GM19438 (cell line): ENCODE data around the gene DNAJC24.

ENCODE experiments used
- ATAC-seq: cut with Tn5 transposase; IDR thresholded peaks from one replicate; pipeline ENCODE4 v1.9.1; 2021; ENCODE audit warnings: low read depth; ENCODE audit not compliant: unreplicated experiment

DNAJC24 gene

DNA sequence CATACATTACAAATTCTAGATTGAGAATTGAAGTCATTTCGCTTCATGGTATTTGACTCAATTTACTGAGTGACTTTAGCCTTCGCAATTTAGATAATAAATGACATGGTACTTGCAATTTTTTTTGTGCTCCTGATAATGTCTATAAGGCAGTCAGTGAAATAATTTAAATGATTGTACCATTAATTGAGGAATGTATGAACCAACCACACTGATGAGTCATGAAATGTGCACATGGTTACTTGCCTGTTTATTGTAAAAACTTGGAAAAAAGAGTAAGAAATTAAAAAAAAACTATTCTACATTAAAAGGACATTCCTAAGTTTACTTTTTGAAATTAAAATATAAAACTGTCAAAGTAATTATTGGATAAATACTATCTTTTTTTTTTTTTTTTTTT is 43.3 kb downstream of the DNAJC24 start:
- no peak for ATAC-seq

DNA sequence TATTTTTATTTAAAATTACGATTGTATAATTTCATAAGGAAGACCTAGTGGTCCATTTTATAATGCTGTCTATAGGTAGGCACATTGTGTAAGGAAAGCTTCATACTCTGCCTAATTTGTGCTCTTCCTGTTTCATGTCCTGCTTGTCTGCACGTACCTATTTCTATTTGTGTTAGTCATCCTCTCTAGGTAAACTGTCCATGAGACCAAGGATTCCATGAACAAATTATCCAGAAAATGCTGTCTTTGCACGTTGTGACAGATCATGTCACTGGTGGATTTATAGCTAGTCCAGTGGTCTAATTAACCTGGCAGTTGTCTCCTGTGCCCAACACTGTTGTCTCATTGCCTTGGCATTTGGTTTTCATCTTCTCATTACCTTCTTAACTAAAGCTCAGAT is 44.7 kb downstream of the DNAJC24 start:
- no peak for ATAC-seq

DNA sequence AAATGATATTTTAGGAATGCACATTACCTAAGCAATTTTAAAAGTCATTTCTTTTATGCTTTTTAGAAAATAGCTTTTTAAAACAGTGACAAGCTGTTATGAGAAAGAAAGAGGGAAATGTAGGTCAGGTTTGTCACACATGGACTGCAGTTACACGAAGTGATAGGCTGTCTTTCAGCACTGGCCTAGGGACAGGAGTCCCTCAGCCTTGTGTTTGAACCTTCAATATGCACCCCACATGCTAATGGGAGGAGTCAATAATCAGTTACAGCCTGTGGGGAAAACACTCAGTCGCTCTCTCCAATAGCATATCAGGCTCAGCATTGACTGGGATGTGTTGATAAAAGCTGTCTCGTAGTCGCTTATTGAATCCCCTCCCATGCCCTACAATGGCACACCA is 45.8 kb downstream of the DNAJC24 start:
- no peak for ATAC-seq

DNA sequence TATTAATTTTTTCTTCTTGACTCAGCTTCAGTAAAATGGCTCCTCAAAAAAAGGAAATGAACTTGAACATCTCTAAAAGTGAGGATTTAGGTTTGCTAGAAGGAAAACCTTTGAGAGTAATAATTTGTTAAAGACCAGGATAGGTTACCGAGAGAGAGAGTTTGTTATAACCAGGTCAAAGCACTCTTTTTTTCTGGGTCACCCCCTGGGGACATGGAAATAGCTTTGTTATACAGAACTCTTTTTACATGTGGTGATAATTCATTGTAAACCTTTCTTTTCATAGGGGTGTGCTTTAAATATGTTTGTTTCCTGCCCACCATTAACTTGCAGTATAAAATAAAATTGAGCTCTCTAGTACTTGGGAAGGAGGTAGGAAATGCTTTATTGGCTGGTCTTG is 47.7 kb downstream of the DNAJC24 start:
- no peak for ATAC-seq

DNA sequence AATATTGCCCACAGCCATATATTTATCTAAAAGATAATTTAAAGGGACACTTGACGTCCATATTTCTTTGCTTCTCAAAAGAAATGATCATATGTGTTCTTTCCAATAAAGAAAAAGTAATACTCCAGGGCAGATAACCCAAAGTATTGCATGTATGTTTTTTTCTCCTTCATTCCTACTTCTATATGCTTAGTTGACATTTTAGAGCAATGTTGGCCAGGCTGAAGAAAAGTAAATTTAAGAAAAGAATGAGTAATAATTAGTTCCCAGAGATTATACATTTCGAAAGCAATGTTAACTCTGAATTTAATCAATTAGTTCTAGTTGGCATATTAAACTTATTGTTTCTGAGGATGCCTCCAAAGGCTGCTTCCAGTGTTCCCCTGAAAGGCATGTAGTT is 48.2 kb downstream of the DNAJC24 start:
- ATAC-seq, result no peak

DNA sequence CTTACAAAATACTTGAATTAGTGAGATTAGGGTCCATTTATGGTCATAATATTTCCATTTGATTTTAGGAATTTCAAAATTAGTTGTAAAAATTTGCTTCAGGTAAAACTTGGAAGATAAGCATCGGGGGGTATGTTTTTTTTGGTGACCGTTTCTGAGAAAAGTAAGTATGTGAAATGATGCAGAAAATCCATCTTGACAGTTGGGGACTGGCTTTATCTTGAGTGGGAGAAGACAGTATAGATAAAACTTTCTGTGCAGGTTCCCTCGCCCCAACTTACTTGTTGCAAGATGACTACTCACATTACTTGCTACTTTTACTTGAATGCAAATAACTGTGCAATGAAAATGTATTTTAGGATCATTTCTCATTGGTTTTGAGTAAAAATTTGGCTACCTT is 49.5 kb downstream of the DNAJC24 start:
- no peak for ATAC-seq

DNA sequence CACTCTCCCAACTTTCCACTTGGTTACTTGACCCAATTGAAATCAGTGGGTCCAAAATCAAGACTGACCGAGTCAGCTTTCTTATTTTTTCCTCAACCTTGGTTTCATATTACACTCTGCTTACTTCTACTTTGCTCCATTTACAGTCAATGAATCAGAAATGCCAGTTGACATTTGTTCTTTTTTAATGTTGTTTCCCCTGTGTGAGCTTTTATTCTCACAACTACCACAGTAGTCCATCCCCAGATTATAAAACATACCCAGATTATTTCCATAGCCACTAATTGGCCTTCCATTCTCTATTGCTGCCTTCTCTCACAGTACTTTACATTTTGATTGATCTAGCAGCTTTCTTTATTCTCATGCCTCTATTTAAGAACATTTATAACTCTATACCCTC is 50.0 kb downstream of the DNAJC24 start:
- ATAC-seq, result no peak

DNA sequence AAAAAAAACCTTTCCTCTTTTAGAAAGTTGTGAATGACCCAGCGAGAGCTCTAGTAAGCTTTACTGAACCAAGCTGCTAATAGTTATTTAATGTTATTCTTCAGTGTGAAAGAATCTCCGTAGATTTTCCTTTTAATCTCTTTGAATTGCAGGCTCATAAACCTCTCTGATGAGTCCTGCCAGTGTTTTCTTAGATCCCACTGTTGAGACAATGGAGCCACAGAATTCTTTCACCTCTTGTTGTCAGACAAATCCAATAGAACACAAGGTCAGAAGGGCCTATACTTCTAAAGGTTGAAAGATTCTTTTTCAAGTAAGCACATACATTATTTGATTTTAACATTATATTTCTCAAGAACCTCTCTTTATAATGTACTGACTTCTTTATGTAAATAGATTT is 52.2 kb downstream of the DNAJC24 start:
- no peak for ATAC-seq

DNA sequence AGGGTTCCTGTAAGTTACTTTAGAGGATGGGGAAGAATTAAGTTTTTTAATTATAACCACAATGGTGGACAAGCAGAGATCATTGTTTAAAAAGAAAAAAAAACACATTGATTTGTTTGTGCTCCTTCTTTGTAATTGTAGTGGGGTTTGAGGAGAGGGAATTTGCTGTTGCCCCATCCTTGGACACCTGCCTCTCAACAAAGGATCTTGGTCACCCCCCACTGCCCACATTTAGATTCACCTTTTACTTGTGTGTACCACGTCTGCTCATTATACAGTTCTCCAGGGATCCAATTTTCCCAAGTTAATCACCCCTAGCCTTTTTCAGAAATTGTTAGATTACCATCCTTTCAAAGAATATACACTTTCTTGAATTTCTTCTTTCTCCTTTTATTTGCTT is 53.0 kb downstream of the DNAJC24 start:
- no peak for ATAC-seq

DNA sequence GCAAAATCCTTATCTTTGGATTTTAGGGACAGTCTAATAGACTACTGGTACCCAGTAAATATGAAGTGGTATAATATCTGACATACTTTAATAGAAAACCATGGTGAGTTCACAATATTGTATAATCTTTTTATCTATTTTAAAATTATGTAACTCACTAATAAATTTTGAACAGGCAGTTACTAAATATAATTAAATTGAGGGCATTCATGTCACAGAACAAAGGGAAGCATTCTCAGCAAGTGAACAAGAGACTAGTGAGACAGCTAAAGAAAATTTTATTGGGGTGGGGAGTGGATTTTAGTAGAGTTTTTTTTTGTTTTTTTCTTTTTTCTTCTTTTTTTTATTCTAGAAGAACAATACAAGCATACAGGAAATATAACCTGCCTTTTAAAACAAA is 55.0 kb downstream of the DNAJC24 start:
- ATAC-seq, result no peak

DNA sequence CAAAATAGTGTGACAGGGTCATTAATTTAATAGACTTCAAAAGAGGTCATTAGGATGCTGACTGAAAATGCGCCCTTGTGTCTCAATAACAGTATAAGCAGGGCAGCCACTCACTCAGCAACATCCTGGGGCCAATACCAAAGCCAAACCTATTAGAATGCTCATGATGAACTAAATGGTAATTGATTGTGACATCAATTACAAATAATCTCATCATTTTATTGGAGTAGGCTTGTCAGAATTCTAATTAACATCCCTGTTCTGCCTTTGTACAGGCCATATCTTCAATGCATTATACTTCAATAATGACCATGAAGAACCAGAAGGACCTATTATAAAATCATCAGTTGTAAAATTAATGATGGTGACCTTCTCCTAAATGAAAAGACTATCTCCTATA is 64.2 kb downstream of the DNAJC24 start:
- ATAC-seq, result no peak

DNA sequence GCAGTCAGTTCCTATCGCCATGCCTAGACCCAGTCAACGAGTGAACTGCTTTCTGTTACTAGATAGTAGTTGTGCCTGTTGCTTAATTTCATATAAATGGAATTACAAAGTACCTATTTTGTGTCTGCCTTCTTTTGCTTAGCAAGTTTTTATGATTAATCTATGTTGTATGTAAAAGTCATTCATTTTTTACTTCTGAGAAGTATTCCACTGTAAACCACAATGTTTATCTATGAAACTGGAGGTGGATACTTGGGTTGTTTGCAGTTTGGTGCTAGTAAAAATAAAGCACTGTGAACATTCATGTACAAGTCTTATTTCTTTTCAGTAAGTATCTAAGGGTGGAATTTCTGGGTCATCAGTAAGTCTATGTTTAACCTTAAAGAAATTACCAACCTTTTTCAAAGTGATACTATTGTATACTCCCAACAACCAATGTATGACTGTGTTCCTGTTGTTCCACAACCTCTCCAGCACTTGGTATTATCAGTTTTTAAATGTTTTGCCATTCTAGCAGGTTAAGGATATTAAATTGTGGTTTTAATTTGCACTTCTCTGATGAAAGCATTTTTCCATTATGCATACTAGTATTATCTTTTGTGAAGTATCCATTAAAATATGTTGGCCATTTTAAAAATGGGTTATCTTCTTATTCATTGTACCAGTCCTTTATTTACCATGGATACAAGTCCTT is 68.2 kb downstream of the DNAJC24 start:
- ATAC-seq, result no peak

DNA sequence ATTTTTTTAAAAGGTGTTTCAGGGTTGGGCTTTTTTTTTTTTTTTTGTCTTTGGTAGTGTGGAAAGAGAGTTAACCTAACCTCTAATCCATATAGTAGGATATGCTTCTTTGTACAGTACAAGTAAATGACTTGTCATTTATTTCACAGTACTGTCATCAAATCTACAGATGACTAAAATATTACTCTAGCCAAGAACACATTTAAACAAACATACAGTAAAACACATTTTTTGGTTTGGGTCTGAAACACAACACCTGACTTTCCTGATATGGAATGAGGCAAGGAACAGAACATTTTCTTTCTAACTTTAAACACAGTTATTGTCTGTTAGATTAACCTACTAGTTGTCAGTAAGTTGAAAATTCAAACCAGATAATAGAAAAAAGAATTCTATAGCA is 71.6 kb downstream of the DNAJC24 start:
- no peak for ATAC-seq

DNA sequence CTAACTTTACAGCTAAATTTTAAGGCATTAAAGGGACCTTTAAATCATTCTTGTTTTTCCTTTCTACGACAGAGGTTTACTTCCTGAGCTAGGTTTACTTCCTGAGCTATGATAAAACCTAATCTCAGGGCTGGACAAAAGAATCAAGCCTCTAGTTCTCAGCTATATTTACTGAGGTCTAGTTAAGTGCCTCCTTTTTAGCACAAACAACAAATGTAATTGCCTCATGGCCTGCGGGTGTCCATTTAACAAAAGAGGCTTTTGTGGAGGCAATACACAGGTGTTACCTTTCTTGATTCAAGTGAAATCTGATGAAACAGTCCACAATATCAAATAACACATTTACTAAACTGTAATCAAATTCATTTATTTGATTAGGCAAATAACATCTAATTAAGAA is 72.4 kb downstream of the DNAJC24 start:
- ATAC-seq, result no peak

DNA sequence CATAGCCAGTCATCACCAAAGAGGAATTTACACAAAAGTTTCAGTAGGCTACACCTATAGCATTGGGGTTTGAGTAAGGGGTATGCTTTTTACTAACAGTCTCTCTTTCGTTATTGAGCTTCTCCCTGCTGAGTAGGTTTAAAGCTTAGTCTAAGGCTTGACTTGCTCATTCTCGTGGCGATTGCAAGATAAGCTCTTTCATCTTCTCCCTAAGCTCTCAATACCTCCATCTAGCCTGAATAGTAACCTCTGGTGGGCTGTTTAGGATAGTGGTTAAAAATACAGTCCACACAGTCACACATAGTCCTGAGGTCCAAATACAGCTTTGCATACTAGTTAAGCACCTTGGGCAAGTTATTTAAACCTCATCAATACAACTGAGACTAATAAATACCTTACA is 74.1 kb downstream of the DNAJC24 start:
- no peak for ATAC-seq

DNA sequence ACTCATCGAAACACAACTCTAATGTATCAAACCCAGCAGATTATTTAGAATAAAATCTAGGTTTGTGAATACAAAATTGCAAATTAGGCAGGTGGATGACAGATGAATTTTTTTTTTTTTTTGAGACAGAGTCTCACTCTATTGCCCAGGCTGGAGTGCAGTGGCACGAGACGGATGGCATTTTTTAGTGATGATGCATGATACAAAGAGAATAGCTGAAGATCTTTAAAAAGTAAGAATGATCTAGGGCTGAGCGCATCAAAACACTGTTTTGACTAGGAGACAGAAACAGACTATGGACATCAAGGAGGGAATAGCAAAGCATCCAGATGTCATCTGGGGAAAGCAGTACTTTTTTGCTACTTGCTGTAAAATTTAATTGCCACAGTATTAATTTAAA is 76.0 kb downstream of the DNAJC24 start:
- ATAC-seq, result no peak

DNA sequence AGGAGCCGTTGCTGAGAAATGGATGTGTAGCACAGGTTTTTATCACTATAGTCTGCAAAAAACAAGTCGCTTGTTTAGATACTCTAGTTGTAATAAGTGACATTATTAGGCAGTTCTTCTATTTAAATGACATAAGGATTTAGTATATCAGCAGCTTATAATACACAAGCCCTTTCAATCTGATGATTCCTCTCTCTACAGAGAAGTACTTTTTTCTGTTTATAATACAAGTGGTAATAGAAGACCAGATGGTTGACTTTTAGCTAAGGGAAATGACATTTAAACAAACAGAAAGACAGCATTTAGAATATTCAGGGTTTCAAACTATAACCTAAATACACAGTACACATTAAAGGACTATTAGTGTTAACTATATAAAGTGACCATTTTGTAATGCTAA is 79.4 kb downstream of the DNAJC24 start:
- no peak for ATAC-seq

DNA sequence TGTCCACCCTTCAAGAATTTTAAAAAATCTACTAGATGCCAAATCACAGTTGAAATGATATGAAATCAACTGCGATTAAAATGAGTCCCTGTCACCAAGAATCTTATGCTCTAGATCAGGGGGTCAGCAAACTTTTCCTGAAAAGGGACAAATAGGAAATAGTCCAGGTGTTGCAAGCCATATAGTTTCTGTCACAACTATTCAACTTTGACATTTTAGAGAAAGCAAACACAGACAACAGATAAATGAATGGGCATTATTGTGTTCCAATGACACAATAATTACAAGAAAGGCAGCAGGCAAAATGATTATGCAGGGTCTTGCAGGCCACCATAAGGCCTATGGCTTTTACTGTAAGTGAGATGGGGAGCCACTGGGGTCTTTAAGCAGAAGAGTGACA is 81.2 kb downstream of the DNAJC24 start:
- ATAC-seq, result no peak

DNA sequence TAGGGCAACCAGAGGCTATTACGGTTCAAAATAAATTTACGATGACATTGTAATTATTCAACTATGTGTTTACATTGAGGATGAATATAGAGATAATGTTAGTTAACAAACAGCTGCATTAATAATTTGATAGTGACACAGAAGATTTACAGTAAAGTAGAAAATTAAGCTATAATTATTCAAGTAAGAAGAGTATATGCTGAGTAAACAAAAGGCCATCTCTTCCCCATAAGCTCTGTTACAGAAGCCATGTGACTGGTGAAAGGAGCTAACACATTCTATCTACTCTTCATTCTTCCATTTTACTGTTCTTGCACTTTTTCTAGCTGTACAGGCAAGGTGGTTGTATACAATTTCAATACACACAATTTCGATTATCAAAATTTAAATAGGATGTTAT is 85.5 kb downstream of the DNAJC24 start:
- ATAC-seq, result no peak

DNA sequence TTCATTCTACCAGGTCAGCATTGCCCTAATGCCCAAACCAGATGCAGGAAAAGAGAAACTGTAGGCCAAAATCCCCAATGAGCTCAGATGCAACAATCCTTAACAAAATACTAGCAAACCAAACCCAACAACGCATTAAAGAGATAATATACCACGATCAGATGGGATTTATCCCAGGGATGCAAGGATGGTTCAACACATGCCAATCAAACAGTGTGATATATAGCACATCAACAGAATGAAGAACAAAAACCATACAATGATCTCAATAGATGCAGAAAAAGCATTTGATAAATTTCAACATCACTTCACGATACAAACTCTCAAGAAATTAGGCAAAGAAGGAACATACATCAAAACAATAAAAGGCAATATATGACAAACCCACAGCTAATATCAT is 94.8 kb downstream of the DNAJC24 start:
- no peak for ATAC-seq

DNA sequence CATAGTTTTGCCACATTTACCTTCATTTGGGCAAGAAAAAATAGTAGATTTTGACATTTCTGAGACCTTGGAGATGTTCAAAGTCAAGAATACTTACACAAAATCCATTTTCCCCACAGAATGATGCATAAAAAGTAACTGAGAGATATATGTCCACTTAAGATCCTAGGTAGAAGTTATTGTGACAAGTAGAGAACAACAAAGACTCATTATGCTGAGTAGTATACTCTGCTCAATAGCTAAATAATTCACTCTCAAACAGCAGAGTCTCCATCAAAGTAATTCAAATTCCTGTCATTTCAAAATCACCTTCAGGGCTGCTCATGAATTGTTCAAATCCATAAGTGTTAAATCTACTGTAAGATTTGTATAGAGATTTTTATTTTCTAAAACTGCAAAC is 104.4 kb downstream of the DNAJC24 start:
- ATAC-seq, result no peak

DNA sequence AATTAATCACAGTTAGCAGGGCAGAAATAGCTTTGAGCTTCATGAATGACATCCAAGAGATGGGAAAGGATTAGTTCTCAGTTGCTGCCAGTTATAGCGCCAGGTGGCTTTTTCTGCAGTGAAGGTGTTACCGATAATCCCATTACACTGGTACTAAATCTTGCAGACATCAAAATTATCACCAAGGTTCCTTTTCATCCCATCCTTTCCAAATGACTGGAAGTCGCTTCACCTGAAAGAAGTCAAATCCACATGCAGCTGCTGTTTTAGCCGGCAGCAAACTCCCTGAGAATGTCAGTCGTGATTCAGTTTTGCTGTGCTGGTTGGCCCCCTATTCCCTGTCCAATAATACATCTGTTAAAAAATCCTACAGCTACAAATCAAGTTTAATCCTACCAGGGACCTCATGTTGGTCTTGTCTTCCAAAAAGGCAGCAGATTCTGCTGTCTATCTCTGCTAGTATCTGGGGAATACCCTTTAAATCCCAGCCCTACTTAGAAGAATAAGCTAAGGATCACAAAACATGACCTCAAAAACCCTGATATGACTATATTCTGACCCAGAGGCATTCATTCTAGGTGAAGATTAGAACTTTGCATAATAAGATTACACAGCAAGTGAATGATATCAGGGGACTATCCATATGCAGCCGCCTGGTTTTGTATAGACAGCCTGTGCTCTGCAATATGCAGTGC is 108.0 kb downstream of the DNAJC24 start:
- ATAC-seq, result no peak

DNA sequence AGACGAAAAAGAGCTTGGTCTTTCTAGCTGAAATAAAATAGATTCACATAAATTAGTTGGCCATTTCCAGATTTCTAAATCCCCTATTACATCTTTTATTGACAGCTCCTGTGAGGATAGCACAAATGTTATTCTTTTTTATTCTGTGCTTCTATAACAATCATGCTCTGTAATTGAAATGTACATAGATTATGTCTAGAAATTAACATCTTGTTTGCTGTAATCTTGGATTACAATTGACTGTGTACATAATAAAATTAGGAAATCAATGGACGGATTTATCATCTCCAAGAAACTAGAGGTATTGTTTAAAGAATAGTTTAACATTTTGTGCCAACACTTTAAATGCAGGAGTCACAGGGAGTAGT is 108.5 kb downstream of the DNAJC24 start:
- ATAC-seq, result no peak
